ENCODE results near the gene PLXNA4.
"Not testable (repeated sequence)": the region's sequence is repeated elsewhere in the genome, so short reads cannot be mapped to it uniquely, and the experiment has no call there.

GRCh38 chr7:132594741-132595140, 18.5 kb upstream of the PLXNA4 start:
- TF ChIP-seq CTCF (conservative IDR thresholded peaks at IDR 0.05; ENCODE audit: low read depth in 2 of 2); REST (IDR thresholded peaks at IDR 0.05; ENCODE audit: unreplicated experiment); EZH2 (IDR thresholded peaks at IDR 0.05; ENCODE audit: low read depth, unreplicated experiment): not testable (repeated sequence)

Data from GM23338 (cell line).